GM10248 (cell line): ENCODE measurements around the gene DHRS12.

Source experiments
- CTCF ChIA-PET: fragments of 300-600 bp; sonication (Branson Sonifier 250); formaldehyde crosslinking; extraction: SDS; loops from one replicate; lab custom pipeline; 2021; ENCODE audit warnings: antibody characterized with exemption; lab: Yijun Ruan, JAX
- POLR2A ChIA-PET: fragments of 350-650 bp; sonication (Branson Sonifier 250); formaldehyde crosslinking; extraction: SDS; loops from one replicate; lab custom pipeline; 2020; ENCODE audit warnings: antibody characterized with exemption; lab: Yijun Ruan, JAX
- DNase-seq: peaks from one replicate; pipeline ENCODE4 v3.0.0; 2012; ENCODE audit errors: extremely low spot score
- CTCF ChIP-seq: IDR thresholded peaks from 2 replicates; pipeline ENCODE4 v1.5.1; 2012; ENCODE audit warnings: mild to moderate bottlenecking, low read depth; ENCODE audit errors: extremely low read depth, missing control alignments, control extremely low read depth

DHRS12 gene

GRCh38 chr13:51781246-51782022 lies 22.5 kb downstream of the DHRS12 start:
- TF ChIP-seq CTCF, result peak; percentile 40
- DNase-seq, result peak; percentile 48
- ChIA-PET POLR2A (no interaction called here), CTCF (interaction anchor here (1.0 to 8.9 kb wide), 8 partner anchors 9 to 656 kb away, joined by 3 to 88 read pairs (median 4); no protein-coding TSS in a partner anchor)

- ChIA-PET CTCF (interaction anchor here (1.2 to 8.9 kb wide), 5 partner anchors 8 to 325 kb away, joined by 3 to 88 read pairs (median 4); no protein-coding TSS in a partner anchor), POLR2A (no interaction called here)
- DNase-seq, result no peak
- no peak for TF ChIP-seq CTCF
These were observed 23.9 kb downstream of the DHRS12 start for GRCh38 chr13:51780099-51780498.

- no peak for DNase-seq
These were observed 25.6 kb downstream of the DHRS12 start for GRCh38 chr13:51778392-51778791.

GRCh38 chr13:51777921-51778320 lies 26.0 kb downstream of the DHRS12 start:
- no peak for DNase-seq
- CTCF ChIA-PET, result interaction anchor here (2.5 kb wide), 1 partner anchor 19 kb away, joined by 10 read pairs; no protein-coding TSS in a partner anchor
- POLR2A ChIA-PET, result no interaction called here
- TF ChIP-seq CTCF, result no peak

More at GRCh38 chr13:51778392-51778791, 25.6 kb downstream of the DHRS12 start:
- TF ChIP-seq CTCF, result no peak
- ChIA-PET POLR2A (no interaction called here), CTCF (interaction anchor here (2.5 kb wide), 1 partner anchor 20 kb away, joined by 10 read pairs; no protein-coding TSS in a partner anchor)

GRCh38 chr13:51776179-51776578 lies 27.8 kb downstream of the DHRS12 start:
- ChIA-PET CTCF (no interaction called here), POLR2A (no interaction called here)
- DNase-seq, result no peak
- TF ChIP-seq CTCF, result no peak

GRCh38 chr13:51773515-51773914 lies 30.4 kb downstream of the DHRS12 start:
- ChIA-PET POLR2A (no interaction called here), CTCF (interaction anchor here (1.6 kb wide), 1 partner anchor 10 kb away, joined by 3 read pairs; no protein-coding TSS in a partner anchor)
- no peak for TF ChIP-seq CTCF
- no peak for DNase-seq
